Colonic mucosa (tissue), 4 donors: Measurements from ENCODE around the gene PSMB10. TPM values are rescaled to one million over a fixed set of nuclear protein-coding genes. Genes with fewer than 3 reads are reported as not detected.

Experiments
- DNase-seq: peaks from one replicate; pipeline ENCODE4 v3.0.0-alpha.2; 2020
- H3K27ac ChIP-seq: fragments of 200-600 bp; one replicate; pipeline ENCODE4 v1.8.0; 2021
- H3K27me3 ChIP-seq: fragments of 200-600 bp; one replicate; pipeline ENCODE4 v1.8.0; 2021
- H3K36me3 ChIP-seq: fragments of 200-600 bp; one replicate; pipeline ENCODE4 v1.8.0; 2021
- H3K4me1 ChIP-seq: fragments of 200-600 bp; one replicate; pipeline ENCODE4 v1.8.0; 2021; ENCODE audit warnings: mild to moderate bottlenecking
- H3K4me3 ChIP-seq: fragments of 200-600 bp; one replicate; pipeline ENCODE4 v1.8.0; 2021
- H3K9ac ChIP-seq, 2 donors: one replicate each; pipeline ENCODE4 v1.7.0; 2013; ENCODE audit warnings: control low read depth in 2 of 2, low read depth in 2 of 2, low read length in 2 of 2
- H3K9me3 ChIP-seq: fragments of 200-600 bp; one replicate; pipeline ENCODE4 v1.8.0; 2021
- intact Hi-C: fragments of 100-400 bp; cut with DNase I; formaldehyde crosslinking; loops from one replicate; pipeline ENCODE4 v1.14.1; 2022
- total RNA-seq, 2 donors: library from RNA; stranded (reverse); fragmentation: NEBNext Ultra II Directional in 1 of 2; extraction: Animal tissue kit (Norgen Biotek cat#: 25700) in 1 of 2; gene quantifications; one replicate each; pipeline ENCODE4 v1.2.1, GENCODE V29; 2021
- TF ChIP-seq, protein P1 (sequence below): fragments of 200-600 bp; IDR thresholded peaks from one replicate; pipeline ENCODE4 v1.8.0; 2022; ENCODE audit warnings: antibody characterized with exemption, mild to moderate bottlenecking
- donor health status: healthy.
- donor health status: DM: no; HTN: no; CAD: no.
- donor health status: DM: no; HTN: no; CAD: no.

Gene PSMB10
- total RNA-seq, 2 donors from 2014 or later: 120 to 124 TPM

DNA sequence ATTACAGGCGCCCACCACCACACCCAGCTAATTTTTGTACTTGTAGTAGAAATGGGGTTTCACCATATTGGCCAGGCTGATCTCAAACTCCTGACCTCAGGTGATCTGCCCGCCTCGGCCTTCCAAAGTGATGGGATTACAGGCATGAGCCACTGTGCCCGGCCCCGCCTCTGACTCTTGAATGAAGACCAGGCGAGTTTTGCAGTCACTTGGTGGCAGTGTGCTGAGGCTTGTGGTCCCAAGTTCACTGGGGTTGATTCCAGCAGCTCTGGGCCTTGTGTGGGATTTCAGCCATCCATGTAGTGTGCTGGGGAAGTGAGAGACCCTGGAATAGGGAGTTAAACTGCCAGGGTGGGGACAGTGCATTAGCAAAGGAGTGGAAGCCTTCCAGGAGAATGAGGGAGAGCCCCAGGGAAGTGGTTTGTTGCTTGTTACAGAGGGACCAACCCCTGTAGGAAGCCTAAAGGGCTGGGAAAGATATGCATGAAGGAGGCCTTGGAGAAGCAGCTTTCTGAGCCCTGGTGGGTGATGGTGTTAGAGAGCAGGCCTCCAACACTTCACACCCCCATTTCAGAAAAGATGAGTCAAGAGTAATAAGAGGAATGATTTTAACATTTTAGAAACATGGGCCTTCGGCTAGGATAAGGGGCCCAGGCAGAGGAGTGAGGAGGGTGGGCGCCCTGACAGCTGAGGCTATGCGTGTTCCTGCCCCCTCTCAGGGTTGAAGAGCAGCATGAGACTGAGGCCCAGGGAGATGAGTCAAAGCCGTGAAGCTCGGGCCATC lies 29.1 kb downstream of the PSMB10 start:
- H3K9ac ChIP-seq: no peak overlapping the region

GRCh38 chr16:67902831-67903230 lies 33.8 kb downstream of the PSMB10 start:
- Histone ChIP-seq H3K4me1 (no peaks in the 10 kb centered on the region), H3K27me3 (no peaks in the 10 kb centered on the region), H3K4me3 (no peak overlapping the region), H3K9me3 (no peaks in the 10 kb centered on the region), H3K36me3 (no peaks in the 10 kb centered on the region), H3K27ac (no peak overlapping the region), H3K9ac (no peak overlapping the region)
- no peak for DNase-seq
- TF ChIP-seq, protein P1, sequence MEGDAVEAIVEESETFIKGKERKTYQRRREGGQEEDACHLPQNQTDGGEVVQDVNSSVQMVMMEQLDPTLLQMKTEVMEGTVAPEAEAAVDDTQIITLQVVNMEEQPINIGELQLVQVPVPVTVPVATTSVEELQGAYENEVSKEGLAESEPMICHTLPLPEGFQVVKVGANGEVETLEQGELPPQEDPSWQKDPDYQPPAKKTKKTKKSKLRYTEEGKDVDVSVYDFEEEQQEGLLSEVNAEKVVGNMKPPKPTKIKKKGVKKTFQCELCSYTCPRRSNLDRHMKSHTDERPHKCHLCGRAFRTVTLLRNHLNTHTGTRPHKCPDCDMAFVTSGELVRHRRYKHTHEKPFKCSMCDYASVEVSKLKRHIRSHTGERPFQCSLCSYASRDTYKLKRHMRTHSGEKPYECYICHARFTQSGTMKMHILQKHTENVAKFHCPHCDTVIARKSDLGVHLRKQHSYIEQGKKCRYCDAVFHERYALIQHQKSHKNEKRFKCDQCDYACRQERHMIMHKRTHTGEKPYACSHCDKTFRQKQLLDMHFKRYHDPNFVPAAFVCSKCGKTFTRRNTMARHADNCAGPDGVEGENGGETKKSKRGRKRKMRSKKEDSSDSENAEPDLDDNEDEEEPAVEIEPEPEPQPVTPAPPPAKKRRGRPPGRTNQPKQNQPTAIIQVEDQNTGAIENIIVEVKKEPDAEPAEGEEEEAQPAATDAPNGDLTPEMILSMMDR: no peak
- intact Hi-C loops: no loop called here

More for the DNA sequence above, 29.1 kb downstream of the PSMB10 start:
- TF ChIP-seq, protein P1: no peak
- Histone ChIP-seq H3K9me3 (no peaks in the 10 kb centered on the region), H3K27me3 (no peaks in the 10 kb centered on the region), H3K36me3 (peaks cover 5% of the 10 kb centered on the region), H3K27ac (no peak overlapping the region), H3K4me3 (no peak overlapping the region), H3K4me1 (no peaks in the 10 kb centered on the region)
- DNase-seq: no peak
- intact Hi-C loops: no loop called here

GRCh38 chr16:67901734-67902133 lies 34.9 kb downstream of the PSMB10 start:
- intact Hi-C loops: no loop called here

GRCh38 chr16:67897231-67897630 lies 39.4 kb downstream of the PSMB10 start:
- intact Hi-C loops: no loop called here
- no peak overlapping the region for H3K9ac ChIP-seq
- peaks cover 10% of the 10 kb centered on the region for H3K4me1 ChIP-seq
- no peaks in the 10 kb centered on the region for H3K9me3 ChIP-seq
- no peak for DNase-seq
- no peak overlapping the region for H3K27ac ChIP-seq
- TF ChIP-seq, protein P1: no peak
- H3K4me3 ChIP-seq: no peak overlapping the region
- H3K36me3 ChIP-seq: no peaks in the 10 kb centered on the region
- H3K27me3 ChIP-seq: no peaks in the 10 kb centered on the region

More at GRCh38 chr16:67901734-67902133, 34.9 kb downstream of the PSMB10 start:
- peak overlapping the region; percentile 1 for H3K27ac ChIP-seq
- peak; percentile 65 for DNase-seq
- H3K36me3 ChIP-seq: no peaks in the 10 kb centered on the region
- H3K4me3 ChIP-seq: no peak overlapping the region
- TF ChIP-seq, protein P1: no peak
- H3K9ac ChIP-seq: no peak overlapping the region
- H3K27me3 ChIP-seq: no peaks in the 10 kb centered on the region
- H3K9me3 ChIP-seq: no peaks in the 10 kb centered on the region
- H3K4me1 ChIP-seq: no peaks in the 10 kb centered on the region

DNA sequence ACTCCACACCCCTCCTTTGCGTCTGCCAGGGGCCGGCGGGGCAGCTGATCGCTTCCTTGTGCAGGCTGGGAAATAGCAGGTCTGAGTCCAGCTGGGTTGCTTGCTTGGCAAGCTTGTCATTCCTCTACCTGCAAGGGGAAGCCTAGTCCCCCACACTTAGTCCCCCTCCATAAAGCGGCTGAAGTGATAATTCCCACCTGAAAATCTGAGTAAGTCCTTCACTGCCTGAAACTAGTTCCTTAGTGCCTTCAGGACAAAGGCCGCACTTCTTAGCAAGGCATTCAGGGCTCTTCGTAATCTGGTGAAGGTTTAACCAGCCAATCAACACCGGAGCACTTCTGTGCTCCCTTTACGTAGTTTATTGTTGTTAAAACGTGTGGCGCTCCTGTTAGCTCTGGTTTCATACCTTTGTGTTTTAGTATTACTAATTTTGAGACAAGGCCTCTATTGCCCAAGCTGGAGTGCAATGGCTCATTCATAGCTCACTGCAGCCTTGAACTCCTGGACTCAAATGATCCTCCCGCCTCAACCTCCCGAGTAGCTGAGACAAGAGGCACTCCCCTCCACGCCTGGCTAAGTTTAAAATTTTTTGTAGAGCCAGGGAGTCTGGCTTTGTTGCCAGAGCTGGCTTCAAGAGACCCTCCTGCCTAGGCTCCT lies 42.8 kb downstream of the PSMB10 start:
- peak overlapping the region; percentile 100 for H3K9ac ChIP-seq
- peaks cover 11% of the 10 kb centered on the region for H3K4me1 ChIP-seq
- intact Hi-C loops: no loop called here
- no peaks in the 10 kb centered on the region for H3K36me3 ChIP-seq
- H3K27ac ChIP-seq: peak overlapping the region; percentile 93
- TF ChIP-seq, protein P1: no peak
- H3K27me3 ChIP-seq: no peaks in the 10 kb centered on the region
- no peaks in the 10 kb centered on the region for H3K9me3 ChIP-seq
- H3K4me3 ChIP-seq: peak overlapping the region; percentile 96
- DNase-seq: peak; percentile 58
